Measurements from ENCODE around the gene SLC35F3.
A peak's percentile ranks its signal among the peaks of the same experiment; 100 is the strongest.

Gene SLC35F3

GRCh38 chr1:234316486-234316885, 412.0 kb downstream of the SLC35F3 start:
- DNase-seq (ENCODE audit: low read depth in 2 of 2) = no peak

- no peak for DNase-seq (ENCODE audit: low read depth in 2 of 2)
Observed at GRCh38 chr1:234316937-234317336, 412.5 kb downstream of the SLC35F3 start.

- DNase-seq (ENCODE audit: low read depth in 2 of 2) = no peak
Observed at GRCh38 chr1:234320069-234320468, 415.6 kb downstream of the SLC35F3 start.

- DNase-seq (ENCODE audit: low read depth in 2 of 2) = no peak
Observed at GRCh38 chr1:234320549-234320948, 416.1 kb downstream of the SLC35F3 start.

GRCh38 chr1:234321231-234321630, 416.8 kb downstream of the SLC35F3 start:
- no peak for DNase-seq (ENCODE audit: low read depth in 2 of 2)

- DNase-seq (ENCODE audit: low read depth in 2 of 2) = no peak
Observed at GRCh38 chr1:234322097-234322496, 417.6 kb downstream of the SLC35F3 start.

- DNase-seq (ENCODE audit: low read depth in 2 of 2) = peak in 1 of 2 donors; percentile 13
Observed at GRCh38 chr1:234322979-234323378, 418.5 kb downstream of the SLC35F3 start.

GRCh38 chr1:234324821-234325220, 420.3 kb downstream of the SLC35F3 start:
- no peak for DNase-seq (ENCODE audit: low read depth in 2 of 2)

- DNase-seq (ENCODE audit: low read depth in 2 of 2) = no peak
Observed at GRCh38 chr1:234325878-234326496, 421.5 kb downstream of the SLC35F3 start.

- DNase-seq (ENCODE audit: low read depth in 2 of 2) = peak; percentile 23 to 45
Observed at GRCh38 chr1:234326497-234327366, 422.3 kb downstream of the SLC35F3 start.

GRCh38 chr1:234327577-234328164, 423.2 kb downstream of the SLC35F3 start:
- DNase-seq (ENCODE audit: low read depth in 2 of 2) = no peak

GRCh38 chr1:234330843-234331215, 426.4 kb downstream of the SLC35F3 start:
- DNase-seq (ENCODE audit: low read depth in 2 of 2) = no peak

GRCh38 chr1:234331507-234331906, 427.0 kb downstream of the SLC35F3 start:
- no peak for DNase-seq (ENCODE audit: low read depth in 2 of 2)

- no peak for DNase-seq (ENCODE audit: low read depth in 2 of 2)
Observed at GRCh38 chr1:234336359-234336758, 431.9 kb downstream of the SLC35F3 start.

GRCh38 chr1:234337233-234337632, 432.8 kb downstream of the SLC35F3 start:
- no peak for DNase-seq (ENCODE audit: low read depth in 2 of 2)

- no peak for DNase-seq (ENCODE audit: low read depth in 2 of 2)
Observed at GRCh38 chr1:234340528-234340927, 436.1 kb downstream of the SLC35F3 start.

- DNase-seq (ENCODE audit: low read depth in 2 of 2) = no peak
Observed at GRCh38 chr1:234342774-234343173, 438.3 kb downstream of the SLC35F3 start.

- DNase-seq (ENCODE audit: low read depth in 2 of 2) = no peak
Observed at GRCh38 chr1:234345237-234345636, 440.8 kb downstream of the SLC35F3 start.

- no peak for DNase-seq (ENCODE audit: low read depth in 2 of 2)
Observed at GRCh38 chr1:234348964-234349363, 444.5 kb downstream of the SLC35F3 start.

GRCh38 chr1:234355782-234356510, 451.5 kb downstream of the SLC35F3 start:
- DNase-seq (ENCODE audit: low read depth in 2 of 2) = no peak

- peak; percentile 26 to 30 for DNase-seq (ENCODE audit: low read depth in 2 of 2)
Observed at GRCh38 chr1:234356615-234357269, 452.3 kb downstream of the SLC35F3 start.

GRCh38 chr1:234357831-234358230, 453.4 kb downstream of the SLC35F3 start:
- no peak for DNase-seq (ENCODE audit: low read depth in 2 of 2)

Measured in stimulated activated CD8-positive, alpha-beta memory T cell treated with anti-CD3 and anti-CD28 coated beads, Interleukin-7, amount 100 ng/mL, for 4 hours (primary cell).